Mucosa of descending colon (tissue), 3 donors: Measurements from ENCODE around the gene MAPK11. TPM values are rescaled to one million over a fixed set of nuclear protein-coding genes. Genes with fewer than 3 reads are reported as not detected.

ENCODE experiments used
- ATAC-seq: fragments of 200-7000 bp; cut with Tn5 transposase; one replicate; pipeline ENCODE4 v1.9.1; 2020; ENCODE audit warnings: mild to moderate bottlenecking, moderate library complexity
- DNase-seq, 3 donors: peaks; one replicate each; pipeline ENCODE4 v3.0.0-alpha.2; 2020
- H3K36me3 ChIP-seq: fragments of 200-600 bp; one replicate; pipeline ENCODE4 v1.8.0; 2021; ENCODE audit warnings: low read depth, mild to moderate bottlenecking
- H3K4me1 ChIP-seq: fragments of 200-600 bp; one replicate; pipeline ENCODE4 v1.8.0; 2021; ENCODE audit warnings: low read depth, mild to moderate bottlenecking
- H3K4me3 ChIP-seq: fragments of 200-600 bp; one replicate; pipeline ENCODE4 v1.8.0; 2021; ENCODE audit warnings: mild to moderate bottlenecking
- H3K9me3 ChIP-seq: fragments of 200-600 bp; one replicate; pipeline ENCODE4 v1.8.0; 2021; ENCODE audit warnings: mild to moderate bottlenecking
- CTCF ChIP-seq: fragments of 200-600 bp; IDR thresholded peaks from one replicate; pipeline ENCODE4 v1.8.0; 2022; ENCODE audit warnings: antibody characterized with exemption, mild to moderate bottlenecking
- intact Hi-C, 2 donors: fragments of 100-400 bp; cut with DNase I in 1 of 2; cut with micrococcal nuclease in 1 of 2; formaldehyde crosslinking; loops; one replicate each; pipeline versions ENCODE4 v1.11.0 to v1.11.1; 2022; cut with DNase I, micrococcal nuclease
- total RNA-seq, 3 donors: library from RNA; stranded (reverse); fragmentation: NEBNext Ultra II Directional in 2 of 3; extraction: Animal tissue kit (Norgen Biotek cat#: 25700) in 2 of 3; gene quantifications; one replicate each; pipeline versions ENCODE4 v1.2.1 to v1.2.4, GENCODE V29; 2021 to 2023
- donor health status: DM: no; HTN: no; CAD: no; lungs with moderate emphysema.
- donor health status: DM: no; HTN: no; CAD: no.
- donor health status: DM: no; HTN: yes; CAD: no.

Gene MAPK11
- total RNA-seq, 3 donors from 2014 or later, result 1.8 to 4.3 (median 3.2) TPM

- H3K4me3 ChIP-seq, result no peak overlapping the region
- H3K4me1 ChIP-seq, result peaks cover 26% of the 10 kb centered on the region
- ATAC-seq (no peak), DNase-seq (no peak)
- H3K9me3 ChIP-seq, result no peaks in the 10 kb centered on the region
- TF ChIP-seq CTCF, result no peak
- intact Hi-C loops, result no loop called here
- no peaks in the 10 kb centered on the region for H3K36me3 ChIP-seq
Measured at GRCh38 chr22:50264104-50264745, 6.0 kb downstream of the MAPK11 start.

GRCh38 chr22:50262973-50263617 lies 7.1 kb downstream of the MAPK11 start:
- peaks cover 24% of the 10 kb centered on the region for H3K4me1 ChIP-seq
- H3K36me3 ChIP-seq, result no peaks in the 10 kb centered on the region
- no peak overlapping the region for H3K4me3 ChIP-seq
- DNase-seq (no peak), ATAC-seq (no peak)
- H3K9me3 ChIP-seq, result no peaks in the 10 kb centered on the region
- no peak for TF ChIP-seq CTCF
- intact Hi-C loops, result no loop called here

- intact Hi-C loops, result no loop called here
- ATAC-seq (no peak), DNase-seq (no peak)
- Histone ChIP-seq H3K4me1 (peaks cover 20% of the 10 kb centered on the region), H3K9me3 (no peaks in the 10 kb centered on the region), H3K36me3 (no peaks in the 10 kb centered on the region), H3K4me3 (no peak overlapping the region)
- no peak for TF ChIP-seq CTCF
Measured at GRCh38 chr22:50262460-50262911, 7.7 kb downstream of the MAPK11 start.

- peaks cover 14% of the 10 kb centered on the region for H3K4me1 ChIP-seq
- TF ChIP-seq CTCF, result no peak
- no peaks in the 10 kb centered on the region for H3K9me3 ChIP-seq
- intact Hi-C loops, result no loop called here
- DNase-seq, result no peak
- ATAC-seq, result peak; percentile 6
- H3K36me3 ChIP-seq, result no peaks in the 10 kb centered on the region
- no peak within 1 kb of the TSS for H3K4me3 ChIP-seq
Measured at GRCh38 chr22:50261615-50262459, 8.3 kb downstream of the MAPK11 start, which contains the start of gene MAPK12. Gene MAPK12 (minus strand): TSS chr22:50261683. CDS start chr22:50261509, 174 bp downstream.

GRCh38 chr22:50260801-50261614 lies 9.2 kb downstream of the MAPK11 start:
- DNase-seq (no peak), ATAC-seq (peak; percentile 39)
- intact Hi-C loops, result no loop called here
- H3K9me3 ChIP-seq, result no peaks in the 10 kb centered on the region
- no peaks in the 10 kb centered on the region for H3K36me3 ChIP-seq
- peaks cover 14% of the 10 kb centered on the region for H3K4me1 ChIP-seq
- TF ChIP-seq CTCF, result no peak
- H3K4me3 ChIP-seq, result no peak overlapping the region
